ENCODE data around the gene ASF1A. TPM values are rescaled to one million over a fixed set of nuclear protein-coding genes. Genes with fewer than 3 reads are reported as not detected.
A peak's percentile ranks its signal among the peaks of the same experiment; 100 is the strongest.

Gene ASF1A
- total RNA-seq, 2 experiments from 2014 or later, result 10.7 to 11.9 TPM

- no peaks in the 10 kb centered on the region for H3K27me3 Mint-ChIP-seq
- peaks cover 0 to 13% of the 10 kb centered on the region in 2 experiments for H3K9me3 ChIP-seq (ENCODE audit: control insufficient read depth in 1 of 2, insufficient read depth in 1 of 2, low read length in 2 of 2)
- no peak overlapping the region for H3K4me3 ChIP-seq (ENCODE audit: low read length)
- H3K27me3 ChIP-seq (ENCODE audit: control insufficient read depth in 1 of 2, insufficient read depth in 2 of 2, low read length in 2 of 2), result no peaks in the 10 kb centered on the region
- ChIA-PET POLR2A (interaction anchor here (1.0 to 1.9 kb wide), 2 partner anchors 32 to 81 kb away, joined by 3 to 4 read pairs; no protein-coding TSS in a partner anchor), CTCF (no interaction called here)
- H3K4me3 Mint-ChIP-seq, result no peak overlapping the region
- peaks cover 27% of the 10 kb centered on the region for H3K36me3 Mint-ChIP-seq (ENCODE audit: low read depth)
- no peak overlapping the region for H3K27ac Mint-ChIP-seq
- no peak overlapping the region for H3K27ac ChIP-seq (ENCODE audit: low read depth in 1 of 2, low read length in 2 of 2)
- intact Hi-C loops (cut with DNase I, micrococcal nuclease), result loop anchor here in 1 of 2 experiments (10.0 kb wide), 1 partner anchor 46 kb away; no protein-coding TSS in a partner anchor
- no peaks in the 10 kb centered on the region for H3K9me3 Mint-ChIP-seq
- no peak for DNase-seq
- H3K4me1 ChIP-seq (ENCODE audit: insufficient read depth, low read length), result peaks cover 25% of the 10 kb centered on the region
- H3K4me1 Mint-ChIP-seq (ENCODE audit: low read depth), result peaks cover 64% of the 10 kb centered on the region
- no peak for ATAC-seq (ENCODE audit: poor library complexity)
- TF ChIP-seq, protein P1, sequence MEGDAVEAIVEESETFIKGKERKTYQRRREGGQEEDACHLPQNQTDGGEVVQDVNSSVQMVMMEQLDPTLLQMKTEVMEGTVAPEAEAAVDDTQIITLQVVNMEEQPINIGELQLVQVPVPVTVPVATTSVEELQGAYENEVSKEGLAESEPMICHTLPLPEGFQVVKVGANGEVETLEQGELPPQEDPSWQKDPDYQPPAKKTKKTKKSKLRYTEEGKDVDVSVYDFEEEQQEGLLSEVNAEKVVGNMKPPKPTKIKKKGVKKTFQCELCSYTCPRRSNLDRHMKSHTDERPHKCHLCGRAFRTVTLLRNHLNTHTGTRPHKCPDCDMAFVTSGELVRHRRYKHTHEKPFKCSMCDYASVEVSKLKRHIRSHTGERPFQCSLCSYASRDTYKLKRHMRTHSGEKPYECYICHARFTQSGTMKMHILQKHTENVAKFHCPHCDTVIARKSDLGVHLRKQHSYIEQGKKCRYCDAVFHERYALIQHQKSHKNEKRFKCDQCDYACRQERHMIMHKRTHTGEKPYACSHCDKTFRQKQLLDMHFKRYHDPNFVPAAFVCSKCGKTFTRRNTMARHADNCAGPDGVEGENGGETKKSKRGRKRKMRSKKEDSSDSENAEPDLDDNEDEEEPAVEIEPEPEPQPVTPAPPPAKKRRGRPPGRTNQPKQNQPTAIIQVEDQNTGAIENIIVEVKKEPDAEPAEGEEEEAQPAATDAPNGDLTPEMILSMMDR (IDR thresholded peaks at IDR 0.05), result no peak
- peaks cover 6% of the 10 kb centered on the region for H3K36me3 ChIP-seq (ENCODE audit: insufficient read depth, low read length)
Measured at GRCh38 chr6:118860880-118861279, 33.1 kb upstream of the ASF1A start.

DNA sequence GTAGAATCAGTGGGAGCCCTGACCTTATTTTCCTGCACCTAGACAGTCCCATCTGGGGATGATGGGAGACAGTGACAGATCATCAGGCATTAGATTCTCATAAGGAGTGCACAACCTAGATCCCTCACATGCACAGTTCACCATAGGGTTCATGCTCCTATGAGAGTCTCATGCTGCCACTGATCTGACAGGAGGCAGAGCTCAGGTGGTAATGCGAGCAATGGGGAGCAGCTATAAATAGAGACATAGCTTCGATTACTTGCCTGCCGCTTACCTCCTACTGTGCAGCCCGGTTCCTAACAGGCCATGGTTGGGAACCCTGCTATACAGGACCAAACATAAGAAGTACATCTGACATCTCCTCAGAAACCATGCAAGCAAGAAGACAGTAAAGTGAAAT lies 31.5 kb upstream of the ASF1A start:
- Mint-ChIP-seq H3K36me3 (ENCODE audit: low read depth) (peaks cover 31% of the 10 kb centered on the region), H3K4me1 (ENCODE audit: low read depth) (peaks cover 68% of the 10 kb centered on the region), H3K27ac (no peak overlapping the region), H3K4me3 (no peak overlapping the region), H3K9me3 (peaks cover 7% of the 10 kb centered on the region), H3K27me3 (no peaks in the 10 kb centered on the region)
- intact Hi-C loops (cut with DNase I, micrococcal nuclease), result loop anchor here in 1 of 2 experiments (10.0 kb wide), 1 partner anchor 48 kb away; no protein-coding TSS in a partner anchor
- Histone ChIP-seq H3K4me3 (ENCODE audit: low read length) (no peak overlapping the region), H3K4me1 (ENCODE audit: insufficient read depth, low read length) (peaks cover 25% of the 10 kb centered on the region), H3K27me3 (ENCODE audit: control insufficient read depth in 1 of 2, insufficient read depth in 2 of 2, low read length in 2 of 2) (no peaks in the 10 kb centered on the region), H3K36me3 (ENCODE audit: insufficient read depth, low read length) (peaks cover 6% of the 10 kb centered on the region), H3K27ac (ENCODE audit: low read depth in 1 of 2, low read length in 2 of 2) (no peak overlapping the region), H3K9me3 (ENCODE audit: control insufficient read depth in 1 of 2, insufficient read depth in 1 of 2, low read length in 2 of 2) (peaks cover 7 to 13% of the 10 kb centered on the region in 2 experiments)
- ChIA-PET CTCF (no interaction called here), POLR2A (no interaction called here)
- ATAC-seq (ENCODE audit: poor library complexity) (no peak), DNase-seq (no peak)
- TF ChIP-seq, protein P1 (IDR thresholded peaks at IDR 0.05), result no peak

- peak; percentile 49 for ATAC-seq (ENCODE audit: poor library complexity)
- Mint-ChIP-seq H3K27ac (peak overlapping the region; percentile 76), H3K4me3 (peak overlapping the region; percentile 75), H3K36me3 (ENCODE audit: low read depth) (peaks cover 39% of the 10 kb centered on the region), H3K4me1 (ENCODE audit: low read depth) (peaks cover 51% of the 10 kb centered on the region), H3K9me3 (peaks cover 7% of the 10 kb centered on the region), H3K27me3 (no peaks in the 10 kb centered on the region)
- no peaks in the 10 kb centered on the region for H3K27me3 ChIP-seq (ENCODE audit: control insufficient read depth in 1 of 2, insufficient read depth in 2 of 2, low read length in 2 of 2)
- H3K27ac ChIP-seq (ENCODE audit: low read depth in 1 of 2, low read length in 2 of 2), result no peak overlapping the region
- ChIA-PET CTCF (no interaction called here), POLR2A (interaction anchor here (0.6 to 1.6 kb wide), 3 partner anchors 17 to 31 kb away, joined by 3 to 4 read pairs (median 4); no protein-coding TSS in a partner anchor)
- TF ChIP-seq, protein P1 (IDR thresholded peaks at IDR 0.05), result no peak
- intact Hi-C loops (cut with DNase I, micrococcal nuclease), result loop anchor here in 1 of 2 experiments (10.0 kb wide), 1 partner anchor 50 kb away; no protein-coding TSS in a partner anchor
- peaks cover 25% of the 10 kb centered on the region for H3K4me1 ChIP-seq (ENCODE audit: insufficient read depth, low read length)
- peaks cover 7 to 13% of the 10 kb centered on the region in 2 experiments for H3K9me3 ChIP-seq (ENCODE audit: control insufficient read depth in 1 of 2, insufficient read depth in 1 of 2, low read length in 2 of 2)
- no peak for DNase-seq
- peaks cover 6% of the 10 kb centered on the region for H3K36me3 ChIP-seq (ENCODE audit: insufficient read depth, low read length)
- H3K4me3 ChIP-seq (ENCODE audit: low read length), result peak overlapping the region; percentile 1
Measured at GRCh38 chr6:118864341-118865099, 29.4 kb upstream of the ASF1A start.
